ENCODE data around the gene NEDD4L.

The NEDD4L gene

DNA sequence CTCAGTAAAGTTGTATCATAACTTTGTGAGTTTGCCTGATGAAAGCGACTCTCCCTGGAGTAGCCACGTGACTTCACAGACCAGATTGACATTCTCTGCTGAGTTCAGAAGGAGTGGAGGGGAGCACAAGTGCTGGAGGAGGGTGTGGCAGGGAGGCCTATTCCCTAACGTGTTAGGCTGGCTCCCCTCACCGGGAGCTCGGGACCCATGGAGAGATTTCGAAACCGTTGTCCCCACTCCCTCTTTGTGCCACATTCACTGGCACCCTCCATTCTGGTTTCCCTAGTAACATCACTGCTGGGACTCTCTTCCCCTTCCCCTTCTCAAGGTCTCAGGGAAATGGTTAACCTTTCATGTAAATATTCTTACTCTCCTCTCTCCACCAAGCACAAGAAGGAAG lies 304.9 kb downstream of the NEDD4L start:
- DNase-seq (ENCODE audit: low spot score): no peak

DNA sequence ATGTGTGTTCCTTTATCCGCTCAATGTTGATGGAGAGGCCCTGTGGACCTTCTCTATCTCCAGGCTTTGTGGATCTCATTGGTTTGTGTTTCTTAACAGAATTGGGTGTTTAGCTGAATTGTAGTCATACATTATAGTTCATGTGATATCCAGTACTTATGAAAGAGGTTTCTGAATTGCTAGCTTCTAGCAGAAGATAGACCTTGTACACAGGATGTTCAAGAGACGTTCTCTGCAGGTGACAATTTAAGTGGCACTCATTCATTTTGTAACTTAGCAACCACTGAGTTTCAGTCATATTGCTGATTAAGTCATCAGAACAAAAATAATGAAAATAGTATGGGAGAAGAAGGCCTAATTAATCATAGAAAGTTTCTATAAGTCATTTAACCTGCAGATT lies 305.6 kb downstream of the NEDD4L start:
- no peak for DNase-seq (ENCODE audit: low spot score)

DNA sequence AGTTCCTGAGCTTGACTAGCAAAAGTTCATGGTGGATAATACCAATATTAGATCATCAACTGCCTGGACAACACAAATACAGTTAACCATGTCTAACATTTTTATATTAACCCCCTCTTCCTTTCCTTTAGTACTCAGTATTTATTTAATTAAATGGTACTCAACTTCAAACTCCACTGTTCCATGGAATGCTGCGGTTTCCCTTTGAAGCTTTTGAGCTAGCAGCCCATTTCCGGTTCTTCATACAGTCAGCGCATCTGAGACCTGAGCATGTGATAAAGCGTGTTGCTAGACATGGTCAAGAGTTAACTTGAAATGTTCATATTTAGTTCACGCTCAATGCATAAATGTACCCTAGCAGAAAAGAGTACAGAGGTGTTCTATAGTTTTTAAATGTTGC lies 306.5 kb downstream of the NEDD4L start:
- no peak for DNase-seq (ENCODE audit: low spot score)

GRCh38 chr18:58351776-58352175 lies 307.8 kb downstream of the NEDD4L start:
- no peak for DNase-seq (ENCODE audit: low spot score)

DNA sequence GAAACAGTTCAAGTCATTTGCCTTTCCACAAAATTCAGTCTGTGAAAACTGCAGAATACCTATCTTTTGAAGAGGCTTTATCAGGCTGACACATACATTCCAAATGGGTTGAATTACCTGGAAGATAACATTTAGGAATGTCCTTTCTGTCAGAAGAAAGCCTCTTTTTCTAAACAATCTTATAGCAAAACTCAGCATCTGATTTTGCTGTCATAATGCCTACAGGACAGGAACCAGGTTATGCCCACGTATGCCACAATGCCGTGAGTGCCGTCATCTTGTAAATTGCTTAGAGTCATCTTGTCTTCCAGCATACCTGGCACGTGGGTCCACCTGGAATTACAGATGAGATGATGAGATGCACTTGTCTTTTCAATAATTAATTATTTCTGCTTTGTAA lies 309.6 kb downstream of the NEDD4L start:
- no peak for DNase-seq (ENCODE audit: low spot score)

GRCh38 chr18:58354051-58354450 lies 310.0 kb downstream of the NEDD4L start:
- DNase-seq (ENCODE audit: low spot score): no peak

GRCh38 chr18:58354791-58355190 lies 310.8 kb downstream of the NEDD4L start:
- no peak for DNase-seq (ENCODE audit: low spot score)

DNA sequence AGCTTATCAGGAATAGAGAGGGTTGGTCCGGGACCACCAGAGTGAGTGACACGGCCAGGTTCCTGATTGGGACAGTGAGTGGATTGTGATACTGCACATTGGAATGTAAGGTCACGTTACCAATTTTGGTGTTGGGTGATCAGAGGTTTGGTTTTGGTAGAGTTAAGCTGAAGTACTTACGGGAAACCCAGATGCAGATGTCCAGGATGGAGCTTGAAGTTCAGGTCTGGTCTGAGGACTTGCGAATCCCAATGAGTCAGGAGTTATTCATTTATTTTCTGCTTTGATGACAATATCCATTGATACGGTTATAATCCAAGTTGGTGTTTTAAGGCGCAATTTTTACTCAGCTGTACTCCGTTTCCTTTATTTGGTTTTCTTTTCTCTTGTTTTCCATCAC lies 311.2 kb downstream of the NEDD4L start:
- no peak for DNase-seq (ENCODE audit: low spot score)

- no peak for DNase-seq (ENCODE audit: low spot score)
Measured at GRCh38 chr18:58359218-58359617, 315.2 kb downstream of the NEDD4L start.

DNA sequence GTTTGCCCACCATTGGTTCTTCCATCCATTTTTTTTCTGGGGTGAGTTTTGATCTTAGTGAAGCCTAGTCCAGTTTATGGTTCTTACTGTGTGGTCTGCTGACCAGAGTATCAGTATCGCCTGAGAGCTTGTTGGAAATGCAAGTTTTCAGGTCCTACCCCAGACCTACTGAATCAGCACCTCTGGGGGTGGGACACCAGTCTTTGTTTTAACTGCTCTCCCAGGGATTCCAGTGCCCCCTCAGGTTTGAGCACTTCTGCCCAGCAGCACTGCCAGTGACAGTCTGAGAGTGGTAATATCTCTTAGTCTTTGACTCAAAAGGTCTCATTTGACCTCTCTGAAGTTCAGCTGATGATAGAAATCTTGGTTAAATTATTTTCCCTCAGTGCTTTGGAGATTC lies 315.6 kb downstream of the NEDD4L start:
- no peak for DNase-seq (ENCODE audit: low spot score)

DNA sequence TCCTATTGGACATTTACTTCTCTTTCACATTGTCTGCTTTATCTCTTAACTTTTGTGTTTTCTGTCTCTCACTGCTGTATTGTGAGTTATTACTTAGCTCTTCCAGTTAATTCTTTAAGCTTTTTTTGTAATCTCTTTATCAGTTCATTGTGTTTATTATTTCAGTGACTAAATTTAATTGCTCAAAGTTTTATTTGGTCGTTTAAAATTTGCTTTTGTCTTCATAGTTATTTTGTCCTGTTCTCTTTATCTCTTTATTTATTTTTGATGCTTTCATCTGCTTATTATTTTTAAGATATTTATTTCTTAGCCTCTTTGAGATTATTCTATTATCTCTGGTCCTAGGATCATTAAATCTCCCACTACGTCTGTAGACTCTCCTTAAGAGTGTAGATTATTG lies 316.3 kb downstream of the NEDD4L start:
- no peak for DNase-seq (ENCODE audit: low spot score)

GRCh38 chr18:58361212-58361611 lies 317.2 kb downstream of the NEDD4L start:
- DNase-seq (ENCODE audit: low spot score): no peak

GRCh38 chr18:58362027-58362575 lies 318.1 kb downstream of the NEDD4L start:
- DNase-seq (ENCODE audit: low spot score): no peak

GRCh38 chr18:58362829-58363271 lies 318.8 kb downstream of the NEDD4L start:
- no peak for DNase-seq (ENCODE audit: low spot score)

- DNase-seq (ENCODE audit: low spot score): no peak
Measured at GRCh38 chr18:58363767-58364540, 319.9 kb downstream of the NEDD4L start.

- no peak for DNase-seq (ENCODE audit: low spot score)
Measured at GRCh38 chr18:58364876-58365528, 321.0 kb downstream of the NEDD4L start.

- DNase-seq (ENCODE audit: low spot score): no peak
Measured at GRCh38 chr18:58367425-58368140, 323.6 kb downstream of the NEDD4L start.

DNA sequence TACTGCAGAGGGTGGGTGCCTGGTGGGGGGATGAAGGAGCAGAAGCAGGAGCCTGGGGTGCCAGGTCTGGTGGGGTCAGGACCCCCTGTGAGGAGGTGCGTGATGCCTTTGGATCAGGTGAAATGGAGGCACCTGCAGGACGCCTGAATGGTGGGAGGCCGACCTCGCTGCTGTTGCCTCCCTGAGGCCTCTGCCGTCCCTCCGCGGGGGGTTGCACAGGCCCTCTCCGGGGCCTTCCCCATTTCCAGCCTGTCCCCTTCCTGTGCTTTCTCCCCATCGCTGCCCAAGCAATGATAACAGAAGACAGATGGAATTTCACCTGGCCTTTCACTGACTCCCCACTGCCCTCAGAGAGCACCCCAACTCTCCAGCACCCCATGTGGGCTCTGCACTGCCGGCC lies 325.6 kb downstream of the NEDD4L start:
- DNase-seq (ENCODE audit: low spot score): no peak

DNA sequence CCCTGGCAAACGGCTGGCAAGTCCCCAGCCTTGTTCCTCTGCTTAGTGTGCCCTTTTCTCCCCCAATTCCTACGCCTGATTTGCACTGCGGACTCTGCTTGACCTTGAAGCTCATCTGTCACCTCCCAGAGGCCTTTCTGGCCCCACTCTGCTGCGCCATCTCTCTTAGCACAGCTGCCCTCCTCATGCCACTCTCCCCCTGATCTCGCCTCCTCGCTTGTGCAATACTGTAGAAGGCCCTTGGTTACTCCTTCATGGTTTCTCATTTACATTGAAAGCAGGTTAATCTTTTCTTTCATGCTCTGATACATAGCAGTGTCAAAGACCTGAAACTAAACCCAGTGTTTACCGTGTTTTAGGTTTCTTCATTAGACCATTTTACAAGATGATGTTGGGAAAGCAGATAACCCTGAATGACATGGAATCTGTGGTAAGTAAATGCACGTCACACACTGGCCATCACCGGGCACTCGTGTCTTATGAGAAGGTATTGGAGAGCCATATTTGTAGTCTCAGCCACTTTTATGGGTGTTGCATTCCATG lies 326.1 kb downstream of the NEDD4L start:
- no peak for DNase-seq (ENCODE audit: low spot score)

DNA sequence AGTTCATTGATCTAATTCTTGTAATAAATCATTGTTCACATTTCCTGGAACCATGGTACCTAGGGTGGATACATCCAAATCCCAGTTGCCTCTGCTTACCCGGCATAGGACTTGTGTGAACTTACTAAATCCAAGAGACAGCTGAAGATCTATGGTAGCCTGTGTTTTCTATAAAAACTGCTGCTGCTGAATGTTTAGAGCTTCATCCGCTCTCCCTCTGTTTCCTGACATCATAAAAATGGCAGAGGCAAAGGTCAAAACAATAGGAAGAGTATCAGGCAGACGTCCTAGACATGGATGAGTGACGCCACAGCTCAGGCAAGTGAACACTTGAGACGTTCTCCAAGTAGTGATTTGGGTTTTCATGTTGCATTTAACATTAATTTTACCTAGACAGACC lies 326.6 kb downstream of the NEDD4L start:
- no peak for DNase-seq (ENCODE audit: low spot score)

DNA sequence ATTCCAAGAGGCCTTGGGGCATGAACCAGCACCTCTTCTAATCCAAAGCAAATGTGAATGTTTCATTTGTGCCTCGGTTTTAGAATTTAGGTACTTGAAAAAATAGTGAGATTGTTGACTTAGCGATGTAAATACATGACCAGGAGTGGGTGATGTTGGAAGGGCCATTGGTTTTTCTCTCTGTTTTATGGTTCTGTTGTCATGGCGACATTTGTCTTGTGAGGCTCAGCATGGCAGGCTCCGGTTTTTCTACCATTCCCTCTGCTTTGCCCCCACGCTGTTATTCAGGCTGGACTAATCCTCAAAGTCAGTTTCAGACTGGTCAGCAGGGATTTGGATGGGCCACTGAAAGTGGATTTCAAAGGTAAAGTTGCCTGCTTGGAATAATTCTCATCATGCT lies 329.5 kb downstream of the NEDD4L start:
- DNase-seq (ENCODE audit: low spot score): no peak

DNA sequence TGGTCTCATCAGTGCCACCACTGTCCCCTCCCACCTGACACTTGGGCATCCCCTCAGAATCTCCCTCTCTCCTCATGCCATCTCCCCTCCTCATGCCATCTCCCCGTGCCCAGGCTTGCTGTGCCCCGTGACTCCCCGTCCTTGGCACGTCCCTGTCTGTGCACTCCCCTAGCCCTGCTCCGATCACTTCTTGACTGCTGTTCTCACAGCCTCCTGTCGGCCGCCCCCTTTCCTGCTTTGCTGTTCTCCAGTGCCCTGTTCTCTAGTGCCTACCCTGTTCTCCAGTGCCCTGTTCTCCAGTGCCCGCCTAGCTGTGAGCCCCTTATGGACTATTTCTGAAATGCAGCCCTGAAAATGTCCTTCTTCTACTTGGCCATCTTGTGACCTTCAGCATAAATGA lies 331.0 kb downstream of the NEDD4L start:
- DNase-seq (ENCODE audit: low spot score): no peak

Data from iPS-NIHi11 (cell line).